ENCODE results near the gene SMPD4.
"Not testable (repeated sequence)": the region's sequence is repeated elsewhere in the genome, so short reads cannot be mapped to it uniquely, and the experiment has no call there.

DNA sequence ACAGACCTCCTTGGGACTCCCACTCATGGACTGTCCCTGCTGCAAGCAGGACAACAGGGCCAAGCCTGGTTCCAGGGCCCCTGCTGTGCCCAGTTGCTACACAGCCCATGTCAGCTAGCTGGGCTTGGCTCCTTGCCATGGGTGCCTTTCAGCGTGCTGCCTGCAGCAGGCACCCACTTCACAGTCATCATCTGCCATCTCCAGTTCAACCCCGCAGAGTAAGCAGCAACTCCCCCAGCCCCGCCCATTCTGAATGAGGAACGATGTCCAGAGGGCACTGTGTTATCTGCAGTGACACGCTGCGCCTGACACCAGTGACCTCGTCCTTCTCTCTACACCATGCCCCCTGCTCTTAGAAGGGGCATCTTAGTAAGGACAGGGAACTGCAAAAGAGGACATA is 21.1 kb upstream of the SMPD4 start:
- TF ChIP-seq, protein P1, sequence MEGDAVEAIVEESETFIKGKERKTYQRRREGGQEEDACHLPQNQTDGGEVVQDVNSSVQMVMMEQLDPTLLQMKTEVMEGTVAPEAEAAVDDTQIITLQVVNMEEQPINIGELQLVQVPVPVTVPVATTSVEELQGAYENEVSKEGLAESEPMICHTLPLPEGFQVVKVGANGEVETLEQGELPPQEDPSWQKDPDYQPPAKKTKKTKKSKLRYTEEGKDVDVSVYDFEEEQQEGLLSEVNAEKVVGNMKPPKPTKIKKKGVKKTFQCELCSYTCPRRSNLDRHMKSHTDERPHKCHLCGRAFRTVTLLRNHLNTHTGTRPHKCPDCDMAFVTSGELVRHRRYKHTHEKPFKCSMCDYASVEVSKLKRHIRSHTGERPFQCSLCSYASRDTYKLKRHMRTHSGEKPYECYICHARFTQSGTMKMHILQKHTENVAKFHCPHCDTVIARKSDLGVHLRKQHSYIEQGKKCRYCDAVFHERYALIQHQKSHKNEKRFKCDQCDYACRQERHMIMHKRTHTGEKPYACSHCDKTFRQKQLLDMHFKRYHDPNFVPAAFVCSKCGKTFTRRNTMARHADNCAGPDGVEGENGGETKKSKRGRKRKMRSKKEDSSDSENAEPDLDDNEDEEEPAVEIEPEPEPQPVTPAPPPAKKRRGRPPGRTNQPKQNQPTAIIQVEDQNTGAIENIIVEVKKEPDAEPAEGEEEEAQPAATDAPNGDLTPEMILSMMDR (IDR thresholded peaks at IDR 0.05 in 8 of 11, conservative IDR thresholded peaks at IDR 0.05 in 3 of 11), result not testable (repeated sequence)
- not testable (repeated sequence) for TF ChIP-seq POLR2A (IDR thresholded peaks at IDR 0.05)

Measured in spleen (tissue), 7 donors.